ENCODE measurements around the gene TGM1.
"Not testable (repeated sequence)": the region's sequence is repeated elsewhere in the genome, so short reads cannot be mapped to it uniquely, and the experiment has no call there.

TGM1 gene

GRCh38 chr14:24219521-24219920 is 43.5 kb downstream of the TGM1 start:
- Histone ChIP-seq H3K9me3 (ENCODE audit: insufficient read depth, low read depth, low read length) (no peaks in the 10 kb centered on the region), H3K4me2 (ENCODE audit: low read length) (no peak overlapping the region), H3K36me3 (ENCODE audit: control insufficient read depth in 1 of 2, insufficient read depth in 2 of 2, low read length in 2 of 2) (peaks cover 8 to 9% of the 10 kb centered on the region in 2 experiments), H4K8ac (ENCODE audit: low read depth, low read length) (no peak overlapping the region), H4K12ac (ENCODE audit: low read depth, low read length) (no peak overlapping the region), H3K4ac (ENCODE audit: low read depth, low read length) (no peak overlapping the region), H2BK120ac (ENCODE audit: insufficient read depth, low read length, poor library complexity) (no peak overlapping the region), H4K91ac (ENCODE audit: low read depth, low read length) (no peak overlapping the region), H3K18ac (ENCODE audit: low read length) (no peak overlapping the region), H3K9ac (ENCODE audit: low read length) (no peak overlapping the region), H2BK5ac (ENCODE audit: low read depth, low read length, poor library complexity) (no peak overlapping the region), H3K14ac (ENCODE audit: low read length) (no peak overlapping the region), H3K27me3 (ENCODE audit: insufficient read depth, low read length) (no peaks in the 10 kb centered on the region), H3K23ac (ENCODE audit: low read length) (no peak overlapping the region), H2AK5ac (ENCODE audit: low read length) (no peak overlapping the region), H2BK12ac (ENCODE audit: low read length) (no peak overlapping the region), H3K79me2 (ENCODE audit: control insufficient read depth, insufficient read depth, low read length, poor library complexity) (peaks cover 5% of the 10 kb centered on the region), H3K27ac (ENCODE audit: low read depth, low read length) (no peak overlapping the region), H3K79me1 (ENCODE audit: low read length) (peaks cover 3% of the 10 kb centered on the region), H2AFZ (ENCODE audit: insufficient read depth, low read length, poor library complexity) (no peak overlapping the region), H3K4me3 (ENCODE audit: low read depth, low read length) (no peak overlapping the region), H3K4me1 (ENCODE audit: control insufficient read depth in 1 of 2, insufficient read depth in 2 of 2, low read length in 2 of 2) (no peaks in the 10 kb centered on the region)
- no CpG with 5 or more reads among the region's 3 CpGs for WGBS (ENCODE audit: extremely low coverage, insufficient coverage, insufficient read length)
- DNase-seq: no peak

GRCh38 chr14:24219080-24219479 is 43.9 kb downstream of the TGM1 start:
- H3K4me1 ChIP-seq (ENCODE audit: control insufficient read depth in 1 of 2, insufficient read depth in 2 of 2, low read length in 2 of 2): no peaks in the 10 kb centered on the region
- no peak overlapping the region for H3K23ac ChIP-seq (ENCODE audit: low read length)
- no peak overlapping the region for H3K14ac ChIP-seq (ENCODE audit: low read length)
- H3K9ac ChIP-seq (ENCODE audit: low read length): no peak overlapping the region
- H2AK5ac ChIP-seq (ENCODE audit: low read length): no peak overlapping the region
- no peaks in the 10 kb centered on the region for H3K27me3 ChIP-seq (ENCODE audit: insufficient read depth, low read length)
- no peak overlapping the region for H3K18ac ChIP-seq (ENCODE audit: low read length)
- H2BK5ac ChIP-seq (ENCODE audit: low read depth, low read length, poor library complexity): no peak overlapping the region
- H3K79me1 ChIP-seq (ENCODE audit: low read length): peaks cover 3% of the 10 kb centered on the region
- H3K36me3 ChIP-seq (ENCODE audit: control insufficient read depth in 1 of 2, insufficient read depth in 2 of 2, low read length in 2 of 2): peaks cover 7 to 8% of the 10 kb centered on the region in 2 experiments
- no peak overlapping the region for H4K12ac ChIP-seq (ENCODE audit: low read depth, low read length)
- H4K8ac ChIP-seq (ENCODE audit: low read depth, low read length): no peak overlapping the region
- no peak overlapping the region for H4K91ac ChIP-seq (ENCODE audit: low read depth, low read length)
- no peak overlapping the region for H3K4me2 ChIP-seq (ENCODE audit: low read length)
- H3K79me2 ChIP-seq (ENCODE audit: control insufficient read depth, insufficient read depth, low read length, poor library complexity): peaks cover 5% of the 10 kb centered on the region
- H3K4ac ChIP-seq (ENCODE audit: low read depth, low read length): no peak overlapping the region
- no peak overlapping the region for H3K27ac ChIP-seq (ENCODE audit: low read depth, low read length)
- H3K4me3 ChIP-seq (ENCODE audit: low read depth, low read length): no peak overlapping the region
- DNase-seq: no peak
- no peak overlapping the region for H2AFZ ChIP-seq (ENCODE audit: insufficient read depth, low read length, poor library complexity)
- no CpG with 5 or more reads among the region's 4 CpGs for WGBS (ENCODE audit: extremely low coverage, insufficient coverage, insufficient read length)
- no peak overlapping the region for H2BK120ac ChIP-seq (ENCODE audit: insufficient read depth, low read length, poor library complexity)
- H2BK12ac ChIP-seq (ENCODE audit: low read length): no peak overlapping the region
- no peaks in the 10 kb centered on the region for H3K9me3 ChIP-seq (ENCODE audit: insufficient read depth, low read depth, low read length)

- H2BK12ac ChIP-seq (ENCODE audit: low read length); H3K36me3 ChIP-seq (ENCODE audit: control insufficient read depth in 1 of 2, insufficient read depth in 2 of 2, low read length in 2 of 2); H2AK5ac ChIP-seq (ENCODE audit: low read length); H3K9me3 ChIP-seq (ENCODE audit: insufficient read depth, low read depth, low read length); H2BK5ac ChIP-seq (ENCODE audit: low read depth, low read length, poor library complexity); H3K27me3 ChIP-seq (ENCODE audit: insufficient read depth, low read length); H3K4me3 ChIP-seq (ENCODE audit: low read depth, low read length); H2BK120ac ChIP-seq (ENCODE audit: insufficient read depth, low read length, poor library complexity); H3K23ac ChIP-seq (ENCODE audit: low read length); H2AFZ ChIP-seq (ENCODE audit: insufficient read depth, low read length, poor library complexity); H3K9ac ChIP-seq (ENCODE audit: low read length); H3K18ac ChIP-seq (ENCODE audit: low read length); H3K27ac ChIP-seq (ENCODE audit: low read depth, low read length); H4K12ac ChIP-seq (ENCODE audit: low read depth, low read length); H4K91ac ChIP-seq (ENCODE audit: low read depth, low read length); H3K4me2 ChIP-seq (ENCODE audit: low read length); H3K79me2 ChIP-seq (ENCODE audit: control insufficient read depth, insufficient read depth, low read length, poor library complexity); H3K4me1 ChIP-seq (ENCODE audit: control insufficient read depth in 1 of 2, insufficient read depth in 2 of 2, low read length in 2 of 2); H3K79me1 ChIP-seq (ENCODE audit: low read length); H3K14ac ChIP-seq (ENCODE audit: low read length); H3K4ac ChIP-seq (ENCODE audit: low read depth, low read length); DNase-seq; H4K8ac ChIP-seq (ENCODE audit: low read depth, low read length): not testable (repeated sequence)
- WGBS (ENCODE audit: extremely low coverage, insufficient coverage, insufficient read length): no CpG with 5 or more reads among the region's 1 CpG
These were observed 46.1 kb downstream of the TGM1 start for GRCh38 chr14:24216876-24217275.

- Histone ChIP-seq H3K4me2 (ENCODE audit: low read length) (peak overlapping the region; percentile 72), H4K12ac (ENCODE audit: low read depth, low read length) (no peak overlapping the region), H2BK12ac (ENCODE audit: low read length) (no peak overlapping the region), H4K91ac (ENCODE audit: low read depth, low read length) (no peak overlapping the region), H3K9me3 (ENCODE audit: insufficient read depth, low read depth, low read length) (no peaks in the 10 kb centered on the region), H3K23ac (ENCODE audit: low read length) (no peak overlapping the region), H3K27me3 (ENCODE audit: insufficient read depth, low read length) (no peaks in the 10 kb centered on the region), H3K18ac (ENCODE audit: low read length) (no peak overlapping the region), H3K4me1 (ENCODE audit: control insufficient read depth in 1 of 2, insufficient read depth in 2 of 2, low read length in 2 of 2) (peaks cover 0 to 2% of the 10 kb centered on the region in 2 experiments), H2BK120ac (ENCODE audit: insufficient read depth, low read length, poor library complexity) (no peak overlapping the region), H2BK5ac (ENCODE audit: low read depth, low read length, poor library complexity) (no peak overlapping the region), H3K4me3 (ENCODE audit: low read depth, low read length) (no peak overlapping the region), H3K36me3 (ENCODE audit: control insufficient read depth in 1 of 2, insufficient read depth in 2 of 2, low read length in 2 of 2) (peaks cover 7 to 9% of the 10 kb centered on the region in 2 experiments), H2AK5ac (ENCODE audit: low read length) (no peak overlapping the region), H3K27ac (ENCODE audit: low read depth, low read length) (no peak overlapping the region), H3K14ac (ENCODE audit: low read length) (no peak overlapping the region), H3K79me1 (ENCODE audit: low read length) (peaks cover 8% of the 10 kb centered on the region), H3K79me2 (ENCODE audit: control insufficient read depth, insufficient read depth, low read length, poor library complexity) (peaks cover 3% of the 10 kb centered on the region), H4K8ac (ENCODE audit: low read depth, low read length) (no peak overlapping the region), H3K9ac (ENCODE audit: low read length) (no peak overlapping the region), H3K4ac (ENCODE audit: low read depth, low read length) (no peak overlapping the region), H2AFZ (ENCODE audit: insufficient read depth, low read length, poor library complexity) (no peak overlapping the region)
- WGBS (ENCODE audit: extremely low coverage, insufficient coverage, insufficient read length): no CpG with 5 or more reads among the region's 2 CpGs
- no peak for DNase-seq
These were observed 46.7 kb downstream of the TGM1 start for GRCh38 chr14:24216345-24216699.

Measured in trophoblast cell (in vitro differentiated cells and primary cell).